Adipose tissue (tissue), 3 donors: ENCODE measurements around the gene PRIM2. TPM values are rescaled to one million over a fixed set of nuclear protein-coding genes. Genes with fewer than 3 reads are reported as not detected.
"Not testable (repeated sequence)": the region's sequence is repeated elsewhere in the genome, so short reads cannot be mapped to it uniquely, and the experiment has no call there.

ENCODE experiments used
- H3K27ac ChIP-seq: one replicate; pipeline ENCODE4 v1.5.1; 2013; ENCODE audit warnings: low read depth, low read length
- WGBS, 3 donors: extraction: QIAGEN DNeasy Blood & Tissue Kit; methylation state at CpG; one replicate each; pipeline ENCODE4 v1.1.7; 2013; 5-methylcytosine and 5-hydroxymethylcytosine counted together
- polyA plus RNA-seq, 3 donors: library from polyadenylated mRNA; stranded (reverse); fragments of 200-250 nt; gene quantifications; one replicate each; pipeline ENCODE4 v1.2.3, GENCODE V29; 2013
- donor health status: healthy with polysubstance abuse.
- donor health status: Bipolar disorder and iron deficiency.
- donor health status: healthy.

PRIM2 gene
- polyA plus RNA-seq, 3 donors = 2.4 to 4.0 (median 2.9) TPM

GRCh38 chr6:57472861-57473362, 155.5 kb downstream of the PRIM2 start:
- WGBS, 3 donors = 42 to 61% (median 54%) methylated on average over 3 of the region's 3 CpGs
- H3K27ac ChIP-seq = not testable (repeated sequence)

GRCh38 chr6:57474862-57475475, 157.5 kb downstream of the PRIM2 start:
- 80 to 88% (median 85%) methylated on average over 6 of the region's 6 CpGs for WGBS, 3 donors
- not testable (repeated sequence) for H3K27ac ChIP-seq

GRCh38 chr6:57475656-57476055, 158.2 kb downstream of the PRIM2 start:
- H3K27ac ChIP-seq = not testable (repeated sequence)
- WGBS, 3 donors = 52 to 82% (median 63%) methylated on average over 2 of the region's 2 CpGs

DNA sequence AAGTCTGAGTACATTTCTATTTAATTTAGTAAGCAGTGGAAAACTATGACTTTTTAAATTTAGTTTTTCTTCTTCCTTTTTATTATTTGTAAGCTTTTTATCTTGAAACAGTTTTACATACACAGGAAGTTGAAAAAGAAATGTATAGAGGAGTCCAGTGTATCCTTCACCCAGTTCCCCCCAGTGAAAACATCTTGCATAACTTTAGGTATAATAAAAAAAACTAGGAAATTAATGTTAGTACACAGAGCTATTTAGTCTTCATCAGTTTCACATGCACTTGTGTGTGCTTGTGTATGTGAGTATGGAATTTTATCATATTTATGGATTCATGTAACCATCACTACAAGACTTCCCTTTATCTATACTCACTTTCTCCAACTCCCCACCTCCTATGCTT, 162.8 kb downstream of the PRIM2 start:
- not testable (repeated sequence) for H3K27ac ChIP-seq

DNA sequence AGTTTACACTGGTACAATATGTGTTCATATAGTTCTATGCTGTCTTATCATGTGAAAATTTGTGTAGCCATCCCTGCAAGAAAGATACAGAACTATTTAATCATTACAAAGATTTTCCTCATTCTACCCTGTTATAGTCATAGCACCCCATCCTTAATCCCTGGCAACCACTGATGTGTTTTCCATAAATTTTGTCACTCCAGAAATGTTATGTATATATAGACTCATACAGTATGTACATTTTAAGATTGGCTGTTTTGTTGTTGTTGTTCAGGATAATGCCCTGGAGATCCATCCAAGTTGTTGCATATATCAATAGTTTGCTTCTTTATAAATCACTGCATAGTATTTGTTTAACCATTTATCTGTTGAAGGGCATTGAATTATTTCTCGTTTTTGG, 163.7 kb downstream of the PRIM2 start:
- WGBS, 3 donors = 83 to 95% (median 89%) methylated on average over 1 of the region's 1 CpG
- H3K27ac ChIP-seq = not testable (repeated sequence)

DNA sequence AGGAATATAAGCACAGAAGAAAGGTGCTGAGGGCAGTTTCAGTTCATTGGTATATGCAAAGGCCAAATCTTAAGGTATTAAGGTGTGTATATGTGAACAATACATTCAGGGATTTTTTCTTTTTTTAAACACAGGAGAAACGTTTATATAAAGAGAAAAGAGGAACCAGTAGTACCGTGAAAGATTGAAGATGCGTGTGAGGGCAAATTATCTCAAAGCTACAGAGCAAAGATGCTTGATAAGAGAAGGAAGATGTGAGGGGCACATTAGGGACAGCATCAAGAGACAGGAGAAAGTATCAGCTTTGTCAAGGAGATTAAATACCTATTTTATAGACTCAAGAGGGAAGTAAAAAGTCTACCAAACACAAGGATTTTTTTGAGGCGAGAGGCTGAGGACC, 165.0 kb downstream of the PRIM2 start:
- H3K27ac ChIP-seq = not testable (repeated sequence)
- WGBS, 3 donors = 73 to 88% (median 81%) methylated on average over 4 of the region's 4 CpGs

- 75 to 81% (median 80%) methylated on average over 4 of the region's 4 CpGs for WGBS, 3 donors
- H3K27ac ChIP-seq = not testable (repeated sequence)
These were observed 169.2 kb downstream of the PRIM2 start for GRCh38 chr6:57486494-57487081.

DNA sequence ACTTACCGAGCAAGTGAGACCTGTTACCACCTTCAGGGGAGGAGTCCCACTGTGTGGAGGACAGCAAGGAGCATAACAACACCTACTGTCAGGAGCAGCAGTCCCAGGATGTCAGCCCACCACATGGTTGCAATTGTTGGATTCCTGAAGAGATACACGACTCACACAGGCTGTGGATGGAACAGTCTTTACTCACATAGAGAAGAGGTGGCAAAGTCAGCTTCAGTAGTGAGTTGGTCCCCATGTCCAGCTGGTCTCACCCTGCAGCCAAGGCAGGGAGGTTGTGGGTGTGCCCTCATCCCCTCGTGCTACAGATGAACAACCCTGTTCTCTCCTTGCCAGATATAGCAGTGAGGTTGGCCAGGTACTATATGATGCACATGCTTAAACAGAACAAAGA, 171.1 kb downstream of the PRIM2 start:
- H3K27ac ChIP-seq = not testable (repeated sequence)
- WGBS, 3 donors = 75 to 84% (median 78%) methylated on average over 3 of the region's 3 CpGs

- H3K27ac ChIP-seq = not testable (repeated sequence)
These were observed 172.5 kb downstream of the PRIM2 start for GRCh38 chr6:57489887-57490286.

DNA sequence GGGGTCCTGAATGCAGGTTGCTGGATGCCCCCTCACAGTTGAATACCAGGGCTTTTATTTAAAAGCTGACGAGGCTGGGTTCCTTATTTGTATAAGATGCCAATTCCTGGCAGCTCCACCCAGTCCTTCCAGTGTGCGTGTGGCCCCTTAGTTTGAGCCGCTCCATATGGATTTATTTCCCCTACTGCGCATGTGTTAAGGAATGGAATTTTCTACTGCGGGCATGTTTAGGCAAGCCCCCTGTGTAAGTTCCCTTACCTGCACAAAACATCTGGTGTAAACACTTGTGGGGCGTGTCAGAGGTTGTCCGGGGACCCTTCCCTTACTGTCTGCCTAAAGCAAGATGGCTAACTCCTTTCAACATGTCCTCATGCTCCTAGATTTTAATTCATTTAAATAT, 174.4 kb downstream of the PRIM2 start:
- WGBS, 3 donors = 91 to 98% (median 94%) methylated on average over 7 of the region's 7 CpGs
- not testable (repeated sequence) for H3K27ac ChIP-seq

DNA sequence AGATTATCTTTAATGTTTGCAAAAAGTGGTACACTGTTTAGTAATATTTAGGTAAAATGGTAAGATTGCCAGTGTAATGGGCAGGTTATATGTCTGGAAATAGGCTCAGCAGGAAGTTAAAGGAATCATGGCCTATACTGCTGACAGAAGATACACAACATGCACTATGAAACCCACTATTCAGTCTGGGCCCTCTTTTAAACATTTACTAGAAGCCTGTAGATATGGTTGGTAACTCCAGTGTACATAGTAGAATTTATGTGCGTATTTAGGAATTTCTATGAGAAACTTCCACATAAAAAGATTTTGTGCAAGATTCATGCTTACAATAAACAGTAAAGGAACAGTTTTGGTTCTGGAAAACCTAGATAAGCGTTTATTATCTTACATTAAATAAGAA, 178.8 kb downstream of the PRIM2 start:
- WGBS, 3 donors = 92 to 96% (median 96%) methylated on average over 2 of the region's 2 CpGs
- H3K27ac ChIP-seq = not testable (repeated sequence)

- WGBS, 3 donors = 44 to 82% (median 73%) methylated on average over 4 of the region's 4 CpGs
- not testable (repeated sequence) for H3K27ac ChIP-seq
These were observed 183.1 kb downstream of the PRIM2 start for GRCh38 chr6:57500368-57501021.

DNA sequence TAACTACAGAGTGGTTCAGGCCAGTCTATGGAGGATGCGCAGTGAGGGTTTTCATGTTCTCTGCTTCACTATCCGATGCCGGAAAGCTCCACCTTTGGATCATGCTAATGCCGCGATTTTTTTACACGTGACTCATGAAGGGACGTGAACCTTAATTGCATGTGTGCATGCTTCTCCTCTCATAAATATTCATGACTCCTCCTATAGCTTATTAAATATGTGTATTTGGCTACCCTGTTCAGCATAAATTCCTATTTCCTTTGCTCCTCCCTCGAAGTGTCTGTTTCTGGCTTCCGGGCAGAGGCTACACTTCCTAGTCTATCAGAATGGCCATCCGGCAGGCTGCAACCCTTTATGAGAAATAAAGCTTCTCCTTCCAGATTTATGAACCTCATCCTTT, 185.0 kb downstream of the PRIM2 start:
- 98% methylated on average over 10 of the region's 10 CpGs for WGBS, 3 donors

GRCh38 chr6:57505251-57505650, 187.8 kb downstream of the PRIM2 start:
- 59 to 71% (median 69%) methylated on average over 1 of the region's 1 CpG for WGBS, 3 donors
- not testable (repeated sequence) for H3K27ac ChIP-seq

More for the DNA sequence above, 185.0 kb downstream of the PRIM2 start:
- not testable (repeated sequence) for H3K27ac ChIP-seq

- H3K27ac ChIP-seq = not testable (repeated sequence)
- WGBS, 3 donors = 87 to 92% (median 92%) methylated on average over 4 of the region's 4 CpGs
These were observed 193.0 kb downstream of the PRIM2 start for GRCh38 chr6:57510390-57510789.

DNA sequence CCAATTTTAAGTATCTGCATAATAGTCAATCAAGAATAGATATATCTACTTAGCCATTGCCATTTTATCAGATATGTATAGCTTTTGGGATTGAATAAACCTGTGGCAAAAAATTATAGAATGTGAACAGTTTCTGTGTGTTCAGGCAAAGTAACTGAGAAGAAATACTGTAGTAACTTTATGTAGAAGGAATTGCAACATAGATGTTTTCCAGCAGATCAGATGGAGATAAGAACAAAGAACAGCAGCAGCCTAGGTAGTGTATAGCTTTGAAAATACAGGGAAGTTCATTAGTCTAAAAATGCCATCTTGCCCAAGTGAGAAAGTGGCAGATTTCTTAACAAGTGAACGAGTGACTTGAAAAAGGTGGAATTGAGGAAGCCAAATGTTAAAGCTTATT, 197.7 kb downstream of the PRIM2 start:
- not testable (repeated sequence) for H3K27ac ChIP-seq
- 57 to 90% (median 67%) methylated on average over 1 of the region's 1 CpG for WGBS, 3 donors

- 84 to 96% (median 93%) methylated on average over 1 of the region's 3 CpGs for WGBS, 3 donors
- H3K27ac ChIP-seq = not testable (repeated sequence)
These were observed 198.4 kb downstream of the PRIM2 start for GRCh38 chr6:57515845-57516244.

- not testable (repeated sequence) for H3K27ac ChIP-seq
- 86 to 95% (median 87%) methylated on average over 3 of the region's 3 CpGs for whole genome bisulfite sequencing, 3 donors
These were observed 199.3 kb downstream of the PRIM2 start for GRCh38 chr6:57516776-57517175.

GRCh38 chr6:57519198-57519597, 201.8 kb downstream of the PRIM2 start:
- 78 to 90% (median 86%) methylated on average over 12 of the region's 12 CpGs for WGBS, 3 donors
- H3K27ac ChIP-seq = not testable (repeated sequence)

DNA sequence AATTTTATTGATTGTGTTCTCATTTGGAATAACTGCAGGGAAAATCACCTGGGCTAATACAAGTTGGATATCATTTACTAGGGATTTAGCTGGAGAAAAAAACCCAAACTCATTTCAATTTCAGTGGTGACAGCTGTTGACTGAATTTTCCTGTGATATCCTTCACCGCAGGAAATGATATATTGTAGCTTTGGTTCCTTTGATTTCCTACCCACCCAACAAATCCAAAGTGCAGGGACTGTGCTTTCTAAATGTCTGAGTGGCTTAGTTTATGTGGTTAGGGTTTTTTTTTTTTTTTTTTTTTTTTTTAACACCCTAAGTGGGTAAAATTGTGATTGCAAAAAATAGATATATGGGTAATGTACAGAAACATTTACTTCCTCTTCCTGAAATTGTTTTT, 203.7 kb downstream of the PRIM2 start:
- H3K27ac ChIP-seq = not testable (repeated sequence)
- WGBS, 3 donors = 47 to 79% (median 73%) methylated on average over 1 of the region's 1 CpG
